ENCODE data around the gene SMAD7. TPM values are rescaled to one million over a fixed set of nuclear protein-coding genes. Genes with fewer than 3 reads are reported as not detected.

The SMAD7 gene
- total RNA-seq, 2 experiments from 2014 or later = 17.4 to 18.1 TPM

GRCh38 chr18:48922801-48923730, 27.7 kb downstream of the SMAD7 start:
- DNase-seq = no peak
- intact Hi-C loops (cut with micrococcal nuclease) = no loop called here
- Mint-ChIP-seq H3K9me3 (no peaks in the 10 kb centered on the region), H3K36me3 (ENCODE audit: low read depth) (peaks cover 42% of the 10 kb centered on the region), H3K27ac (peak overlapping the region; percentile 88), H3K27me3 (no peaks in the 10 kb centered on the region), H3K4me1 (ENCODE audit: low read depth) (peaks cover 61% of the 10 kb centered on the region), H3K4me3 (peak overlapping the region; percentile 56)
- POLR2A ChIA-PET = interaction anchor here (1.1 to 3.9 kb wide), 2 partner anchors 14 to 17 kb away, joined by 3 to 11 read pairs; no protein-coding TSS in a partner anchor
- TF ChIP-seq, protein P1, sequence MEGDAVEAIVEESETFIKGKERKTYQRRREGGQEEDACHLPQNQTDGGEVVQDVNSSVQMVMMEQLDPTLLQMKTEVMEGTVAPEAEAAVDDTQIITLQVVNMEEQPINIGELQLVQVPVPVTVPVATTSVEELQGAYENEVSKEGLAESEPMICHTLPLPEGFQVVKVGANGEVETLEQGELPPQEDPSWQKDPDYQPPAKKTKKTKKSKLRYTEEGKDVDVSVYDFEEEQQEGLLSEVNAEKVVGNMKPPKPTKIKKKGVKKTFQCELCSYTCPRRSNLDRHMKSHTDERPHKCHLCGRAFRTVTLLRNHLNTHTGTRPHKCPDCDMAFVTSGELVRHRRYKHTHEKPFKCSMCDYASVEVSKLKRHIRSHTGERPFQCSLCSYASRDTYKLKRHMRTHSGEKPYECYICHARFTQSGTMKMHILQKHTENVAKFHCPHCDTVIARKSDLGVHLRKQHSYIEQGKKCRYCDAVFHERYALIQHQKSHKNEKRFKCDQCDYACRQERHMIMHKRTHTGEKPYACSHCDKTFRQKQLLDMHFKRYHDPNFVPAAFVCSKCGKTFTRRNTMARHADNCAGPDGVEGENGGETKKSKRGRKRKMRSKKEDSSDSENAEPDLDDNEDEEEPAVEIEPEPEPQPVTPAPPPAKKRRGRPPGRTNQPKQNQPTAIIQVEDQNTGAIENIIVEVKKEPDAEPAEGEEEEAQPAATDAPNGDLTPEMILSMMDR (IDR thresholded peaks at IDR 0.05) = no peak
- CTCF ChIA-PET = no interaction called here
- no peak for ATAC-seq

GRCh38 chr18:48922226-48922800, 28.5 kb downstream of the SMAD7 start:
- H3K27ac Mint-ChIP-seq = no peak overlapping the region
- H3K4me3 Mint-ChIP-seq = no peak overlapping the region
- intact Hi-C loops (cut with micrococcal nuclease) = no loop called here
- no peaks in the 10 kb centered on the region for H3K27me3 Mint-ChIP-seq
- DNase-seq = no peak
- H3K36me3 Mint-ChIP-seq (ENCODE audit: low read depth) = peaks cover 40% of the 10 kb centered on the region
- no peak for ATAC-seq
- TF ChIP-seq, protein P1 (IDR thresholded peaks at IDR 0.05) = no peak
- H3K9me3 Mint-ChIP-seq = no peaks in the 10 kb centered on the region
- ChIA-PET CTCF (no interaction called here), POLR2A (interaction anchor here (3.9 kb wide), 1 partner anchor 18 kb away, joined by 11 read pairs; no protein-coding TSS in a partner anchor)
- H3K4me1 Mint-ChIP-seq (ENCODE audit: low read depth) = peaks cover 59% of the 10 kb centered on the region

- ChIA-PET CTCF (interaction anchor here (0.6 kb wide), 1 partner anchor 34 kb away, joined by 3 read pairs; no protein-coding TSS in a partner anchor), POLR2A (interaction anchor here (3.9 kb wide), 1 partner anchor 19 kb away, joined by 11 read pairs; no protein-coding TSS in a partner anchor)
- TF ChIP-seq, protein P1 (IDR thresholded peaks at IDR 0.05) = no peak
- H3K27ac Mint-ChIP-seq = no peak overlapping the region
- peaks cover 52% of the 10 kb centered on the region for H3K4me1 Mint-ChIP-seq (ENCODE audit: low read depth)
- ATAC-seq (no peak), DNase-seq (no peak)
- no peaks in the 10 kb centered on the region for H3K9me3 Mint-ChIP-seq
- no peak overlapping the region for H3K4me3 Mint-ChIP-seq
- intact Hi-C loops (cut with micrococcal nuclease) = no loop called here
- peaks cover 35% of the 10 kb centered on the region for H3K36me3 Mint-ChIP-seq (ENCODE audit: low read depth)
- H3K27me3 Mint-ChIP-seq = no peaks in the 10 kb centered on the region
Observed at GRCh38 chr18:48921305-48922225, 29.2 kb downstream of the SMAD7 start.

- DNase-seq (no peak), ATAC-seq (no peak)
- intact Hi-C loops (cut with micrococcal nuclease) = no loop called here
- no peaks in the 10 kb centered on the region for H3K9me3 Mint-ChIP-seq
- POLR2A ChIA-PET = no interaction called here
- H3K4me3 Mint-ChIP-seq = no peak overlapping the region
- peaks cover 32% of the 10 kb centered on the region for H3K36me3 Mint-ChIP-seq (ENCODE audit: low read depth)
- H3K27ac Mint-ChIP-seq = peak overlapping the region; percentile 20
- TF ChIP-seq, protein P1 (IDR thresholded peaks at IDR 0.05) = no peak
- H3K4me1 Mint-ChIP-seq (ENCODE audit: low read depth) = peaks cover 45% of the 10 kb centered on the region
- CTCF ChIA-PET = interaction anchor here (0.6 to 0.8 kb wide), 2 partner anchors 8 to 35 kb away, joined by 3 read pairs; no protein-coding TSS in a partner anchor
- H3K27me3 Mint-ChIP-seq = no peaks in the 10 kb centered on the region
Observed at GRCh38 chr18:48920408-48921038, 30.2 kb downstream of the SMAD7 start.

Data from activated CD8-positive, alpha-beta T cell treated with anti-CD3 and anti-CD28 coated beads for 36 hours (primary cell).